ENCODE measurements around the gene TSPAN18. TPM values are rescaled to one million over a fixed set of nuclear protein-coding genes. Genes with fewer than 3 reads are reported as not detected.

The TSPAN18 gene
- total and polyA plus RNA-seq, 2 of the 8 experiments (the other 6 are each of a cell fraction or from before 2014, with no cell fraction given), result 5.2 to 10.2 TPM

DNA sequence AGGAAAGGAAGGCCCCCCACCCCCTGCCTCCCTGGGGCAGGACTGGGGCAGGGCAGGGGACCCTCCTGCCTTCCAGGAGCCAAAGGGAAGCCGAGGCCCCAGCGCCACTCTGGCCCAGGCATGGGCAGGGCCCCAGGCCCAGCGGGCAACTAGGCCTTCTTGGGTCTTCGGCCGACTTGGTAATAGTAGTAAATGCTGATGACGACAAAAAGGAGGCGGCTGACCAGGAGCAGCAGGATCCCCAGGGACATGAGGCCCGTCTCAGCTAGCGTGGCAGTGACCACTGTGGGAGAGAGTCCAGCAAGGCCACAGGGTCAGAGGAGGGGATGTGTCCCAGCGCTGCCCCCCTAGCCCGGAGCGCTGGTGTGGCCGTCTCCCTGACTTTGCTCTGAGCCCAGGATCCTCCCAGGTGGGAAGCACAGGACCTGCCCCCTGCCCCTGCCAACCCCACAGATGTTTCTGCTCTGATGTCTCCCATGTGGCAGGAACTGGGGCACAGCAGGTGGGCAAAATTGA is 208.0 kb downstream of the TSPAN18 start:
- no peak overlapping the region for H3K4me3 ChIP-seq (ENCODE audit: extremely low read depth in 1 of 4, insufficient read depth in 2 of 4, low read depth in 3 of 4, low read length in 4 of 4)
- H3K23me2 ChIP-seq (ENCODE audit: low read depth, low read length), result no peaks in the 10 kb centered on the region
- no peaks in the 10 kb centered on the region for H3K79me2 ChIP-seq (ENCODE audit: control insufficient read depth in 1 of 2, insufficient read depth in 2 of 2, low read length in 2 of 2)
- CTCF ChIA-PET (ENCODE audit: partially characterized antibody), result interaction anchor here (0.6 to 24.5 kb wide), 10 partner anchors 6 to 319 kb away, joined by 3 to 1347 read pairs (median 48); no protein-coding TSS in a partner anchor
- no peak for DNase-seq (ENCODE audit: low read depth in 1 of 2, low spot score in 2 of 2)
- H3K36me3 ChIP-seq (ENCODE audit: control insufficient read depth in 2 of 4, insufficient read depth in 4 of 4, low read length in 3 of 4), result peaks cover 0 to 16% (median 4%) of the 10 kb centered on the region in 4 experiments; a peak in 4 of 8 replicates
- H2AK5ac ChIP-seq (ENCODE audit: low read depth, low read length), result no peak overlapping the region
- H3K4me2 ChIP-seq (ENCODE audit: insufficient read depth in 1 of 2, low read depth in 2 of 2, low read length in 2 of 2), result no peak overlapping the region
- WGBS, 2 experiments (ENCODE audit: extremely low coverage in 1 of 2, insufficient coverage in 1 of 2, insufficient read length in 1 of 2, insufficient replicate concordance in 2 of 2, low coverage in 1 of 2, low lambda C conversion rate in 2 of 2, missing lambda C conversion rate in 1 of 2), result 97% methylated on average over 11 of the region's 13 CpGs; no CpG with 5 or more reads in 1 of the 2 experiments
- H3K27ac ChIP-seq (ENCODE audit: low read depth, low read length), result no peak overlapping the region
- H3K56ac ChIP-seq (replicated peaks; ENCODE audit: insufficient read length, low read depth, low read length), result no peak overlapping the region
- H3K23ac ChIP-seq (ENCODE audit: insufficient read length), result no peak overlapping the region
- H4K5ac ChIP-seq (ENCODE audit: insufficient read length, low read depth, low read length), result no peak overlapping the region
- no peak for FAIRE-seq
- no peak overlapping the region for H2BK12ac ChIP-seq (ENCODE audit: low read depth, low read length)
- no peak overlapping the region for H4K8ac ChIP-seq (ENCODE audit: extremely low read depth, insufficient read depth, low read length)
- no peak overlapping the region for H2BK120ac ChIP-seq (replicated peaks; ENCODE audit: low read depth, low read length)
- TF ChIP-seq SIN3A (conservative IDR thresholded peaks at IDR 0.05 in 1 of 2, IDR thresholded peaks at IDR 0.05 in 1 of 2; ENCODE audit: low read depth in 1 of 2, low read length in 2 of 2) (no peak), TAF7 (optimal IDR thresholded peaks at IDR 0.05; ENCODE audit: borderline replicate concordance, low read depth, low read length) (no peak), TEAD4 (IDR thresholded peaks at IDR 0.05; ENCODE audit: low read depth, low read length) (no peak)
- H3K27me3 ChIP-seq (replicated peaks in 1 of 4; ENCODE audit: control insufficient read depth in 3 of 4, extremely low read depth in 1 of 4, insufficient read depth in 3 of 4, low read length in 3 of 4), result no peaks in the 10 kb centered on the region
- no peak overlapping the region for H2BK5ac ChIP-seq (ENCODE audit: low read depth, low read length)
- no peak overlapping the region for H3K14ac ChIP-seq (ENCODE audit: insufficient read length)
- H3K4ac ChIP-seq (replicated peaks; ENCODE audit: insufficient read length, low read depth, low read length), result no peak overlapping the region
- no peak overlapping the region for H3K18ac ChIP-seq (ENCODE audit: extremely low read depth, low read length)
- H2BK20ac ChIP-seq (ENCODE audit: low read length), result no peak overlapping the region
- no peak overlapping the region for H4K91ac ChIP-seq (replicated peaks; ENCODE audit: insufficient read length, low read length)
- no peaks in the 10 kb centered on the region for H3K79me1 ChIP-seq (ENCODE audit: low read depth, low read length)
- POLR2A ChIA-PET (ENCODE audit: partially characterized antibody), result interaction anchor here (0.9 kb wide), 1 partner anchor 13 kb away, joined by 3 read pairs; no protein-coding TSS in a partner anchor
- H2BK15ac ChIP-seq (ENCODE audit: low read length), result no peak overlapping the region
- peaks cover 0 to 18% (median 10%) of the 10 kb centered on the region in 4 experiments; a peak in 6 of 7 replicates for H3K4me1 ChIP-seq (replicated peaks in 1 of 4; ENCODE audit: control insufficient read depth in 3 of 4, insufficient read depth in 4 of 4, low read length in 3 of 4)
- no peak overlapping the region for H3K9ac ChIP-seq (replicated peaks in 1 of 4; ENCODE audit: extremely low read depth in 1 of 4, low read depth in 3 of 4, low read length in 3 of 4)
- peaks cover 2% of the 10 kb centered on the region in 2 experiments for H4K20me1 ChIP-seq (replicated peaks in 1 of 2; ENCODE audit: control insufficient read depth in 1 of 2, insufficient read depth in 2 of 2, low read length in 2 of 2)
- H2AFZ ChIP-seq (ENCODE audit: low read length), result no peak overlapping the region
- no peaks in the 10 kb centered on the region for H3K9me3 ChIP-seq (ENCODE audit: insufficient read depth in 2 of 2, low read depth in 1 of 2, low read length in 1 of 2)
